Parathyroid adenoma (tissue), 2 donors: Measurements from ENCODE around the gene MAGI1.

Source experiments
- H2AFZ ChIP-seq: fragments of 300-600 bp; sonication (generic); one replicate; pipeline ENCODE4 v1.7.0; 2017; ENCODE audit warnings: antibody characterized with exemption, mild to moderate bottlenecking
- H3K27ac ChIP-seq: fragments of 300-600 bp; sonication (generic); one replicate; pipeline ENCODE4 v1.7.0; 2017
- H3K27me3 ChIP-seq: fragments of 300-600 bp; sonication (generic); one replicate; pipeline ENCODE4 v1.7.0; 2017; ENCODE audit warnings: low read length; ENCODE audit not compliant: control insufficient read depth, insufficient read depth
- H3K36me3 ChIP-seq: fragments of 300-600 bp; sonication (generic); one replicate; pipeline ENCODE4 v1.7.0; 2017; ENCODE audit warnings: low read length; ENCODE audit not compliant: control insufficient read depth, insufficient read depth
- H3K4me1 ChIP-seq: fragments of 300-600 bp; sonication (generic); one replicate; pipeline ENCODE4 v1.7.0; 2017; ENCODE audit warnings: control low read depth
- H3K4me2 ChIP-seq: fragments of 300-600 bp; sonication (generic); one replicate; pipeline ENCODE4 v1.7.0; 2017; ENCODE audit warnings: low read length
- H3K4me3 ChIP-seq: fragments of 300-600 bp; sonication (generic); one replicate; pipeline ENCODE4 v1.7.0; 2017; ENCODE audit warnings: low read depth, low read length
- H3K79me2 ChIP-seq: fragments of 300-600 bp; sonication (generic); one replicate; pipeline ENCODE4 v1.7.0; 2017; ENCODE audit warnings: control low read depth
- H3K9ac ChIP-seq: fragments of 300-600 bp; sonication (generic); one replicate; pipeline ENCODE4 v1.7.0; 2017; ENCODE audit warnings: mild to moderate bottlenecking
- H3K9me3 ChIP-seq: fragments of 300-600 bp; sonication (generic); one replicate; pipeline ENCODE4 v1.7.0; 2017; ENCODE audit warnings: low read length; ENCODE audit not compliant: control insufficient read depth
- TF ChIP-seq, protein P1 (sequence below): fragments of 300-600 bp; sonication (generic); IDR thresholded peaks from one replicate; pipeline ENCODE4 v1.7.0; 2017; ENCODE audit warnings: antibody characterized with exemption, mild to moderate bottlenecking
- donor health status: primary hyperparathyroidism.

MAGI1 gene

DNA sequence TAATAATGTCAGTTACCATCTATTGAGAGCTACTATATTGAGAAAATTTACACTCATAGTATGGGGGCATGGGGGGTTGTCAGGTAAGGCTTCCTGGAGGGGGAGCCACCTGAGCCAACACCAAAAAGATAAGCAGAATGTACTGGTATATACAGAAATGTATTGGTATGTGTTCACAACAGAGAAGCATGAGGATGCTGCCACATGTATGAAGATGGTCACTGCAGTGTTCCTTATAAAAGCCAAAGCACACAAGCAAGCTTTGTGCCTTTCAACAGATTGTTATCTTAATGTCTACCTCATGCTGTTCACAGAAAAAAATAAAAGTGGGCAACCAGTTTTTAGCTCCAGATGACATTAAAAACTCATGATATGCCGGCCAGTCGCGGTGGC is 149.0 kb downstream of the MAGI1 start:
- peaks cover 6% of the 10 kb centered on the region for H3K79me2 ChIP-seq
- no peaks in the 10 kb centered on the region for H3K36me3 ChIP-seq
- H2AFZ ChIP-seq = no peak overlapping the region
- TF ChIP-seq, protein P1, sequence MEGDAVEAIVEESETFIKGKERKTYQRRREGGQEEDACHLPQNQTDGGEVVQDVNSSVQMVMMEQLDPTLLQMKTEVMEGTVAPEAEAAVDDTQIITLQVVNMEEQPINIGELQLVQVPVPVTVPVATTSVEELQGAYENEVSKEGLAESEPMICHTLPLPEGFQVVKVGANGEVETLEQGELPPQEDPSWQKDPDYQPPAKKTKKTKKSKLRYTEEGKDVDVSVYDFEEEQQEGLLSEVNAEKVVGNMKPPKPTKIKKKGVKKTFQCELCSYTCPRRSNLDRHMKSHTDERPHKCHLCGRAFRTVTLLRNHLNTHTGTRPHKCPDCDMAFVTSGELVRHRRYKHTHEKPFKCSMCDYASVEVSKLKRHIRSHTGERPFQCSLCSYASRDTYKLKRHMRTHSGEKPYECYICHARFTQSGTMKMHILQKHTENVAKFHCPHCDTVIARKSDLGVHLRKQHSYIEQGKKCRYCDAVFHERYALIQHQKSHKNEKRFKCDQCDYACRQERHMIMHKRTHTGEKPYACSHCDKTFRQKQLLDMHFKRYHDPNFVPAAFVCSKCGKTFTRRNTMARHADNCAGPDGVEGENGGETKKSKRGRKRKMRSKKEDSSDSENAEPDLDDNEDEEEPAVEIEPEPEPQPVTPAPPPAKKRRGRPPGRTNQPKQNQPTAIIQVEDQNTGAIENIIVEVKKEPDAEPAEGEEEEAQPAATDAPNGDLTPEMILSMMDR = no peak
- H3K9ac ChIP-seq = no peak overlapping the region
- H3K27me3 ChIP-seq = no peaks in the 10 kb centered on the region
- H3K4me2 ChIP-seq = no peak overlapping the region
- no peaks in the 10 kb centered on the region for H3K4me1 ChIP-seq
- H3K4me3 ChIP-seq = no peak overlapping the region
- no peaks in the 10 kb centered on the region for H3K9me3 ChIP-seq
- no peak overlapping the region for H3K27ac ChIP-seq

DNA sequence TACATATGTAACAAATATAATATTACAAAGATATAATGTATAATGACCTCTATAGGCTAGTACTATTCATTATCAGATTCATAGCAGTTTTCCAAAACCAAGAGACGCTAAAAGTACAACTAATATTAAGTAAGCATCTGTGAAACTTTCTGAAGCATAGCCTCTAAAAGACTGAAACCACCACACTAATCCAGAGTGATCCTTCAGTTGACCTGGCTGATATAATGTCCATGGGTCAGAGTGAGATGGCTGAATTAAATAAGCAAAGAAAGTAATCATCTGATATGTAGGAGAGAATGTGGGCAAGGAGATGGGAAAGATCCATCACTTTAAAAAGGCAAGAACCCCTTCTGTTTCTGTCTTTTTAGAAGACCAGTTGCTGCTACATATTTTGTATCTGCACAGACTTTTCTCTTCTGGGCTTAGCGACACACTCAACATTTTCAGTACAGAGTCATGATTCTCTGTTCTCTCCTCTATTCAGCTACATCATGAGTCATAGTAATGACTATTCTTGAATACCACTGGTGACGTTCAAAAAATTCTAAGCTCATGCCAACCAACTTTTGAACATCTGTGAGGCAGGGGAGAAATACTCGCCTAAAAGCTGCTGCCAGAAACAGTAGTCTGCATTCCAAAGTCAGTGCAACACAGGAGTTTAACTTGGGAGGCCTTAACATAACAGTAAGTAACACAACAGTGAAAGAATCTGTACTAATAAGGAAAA is 149.6 kb downstream of the MAGI1 start:
- H3K36me3 ChIP-seq = no peaks in the 10 kb centered on the region
- H3K9ac ChIP-seq = no peak overlapping the region
- TF ChIP-seq, protein P1 = no peak
- no peak overlapping the region for H3K4me2 ChIP-seq
- no peaks in the 10 kb centered on the region for H3K4me1 ChIP-seq
- H3K79me2 ChIP-seq = peaks cover 6% of the 10 kb centered on the region
- H3K9me3 ChIP-seq = no peaks in the 10 kb centered on the region
- H2AFZ ChIP-seq = no peak overlapping the region
- no peak overlapping the region for H3K4me3 ChIP-seq
- no peaks in the 10 kb centered on the region for H3K27me3 ChIP-seq
- H3K27ac ChIP-seq = no peak overlapping the region

DNA sequence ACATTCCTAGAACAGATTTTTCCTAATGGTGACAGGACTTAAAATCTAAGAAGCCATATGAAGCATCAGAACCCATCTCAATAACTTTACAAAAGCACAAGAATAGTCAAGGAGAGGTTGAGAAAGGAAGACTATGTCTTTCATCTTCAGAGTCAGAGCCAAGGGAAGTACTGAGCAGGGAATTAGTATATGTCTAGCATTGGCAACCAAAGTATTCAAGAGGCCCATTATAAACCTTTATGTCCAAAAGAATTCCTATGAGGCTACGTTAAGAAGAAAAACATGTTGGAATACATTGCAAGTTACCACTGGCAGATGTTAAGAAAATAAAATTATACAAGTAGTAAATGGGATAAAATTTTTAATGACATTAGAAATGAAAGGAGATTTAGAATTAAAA is 150.5 kb downstream of the MAGI1 start:
- H3K79me2 ChIP-seq = peaks cover 6% of the 10 kb centered on the region
- no peak overlapping the region for H3K9ac ChIP-seq
- no peaks in the 10 kb centered on the region for H3K4me1 ChIP-seq
- no peaks in the 10 kb centered on the region for H3K9me3 ChIP-seq
- TF ChIP-seq, protein P1 = no peak
- H3K4me3 ChIP-seq = no peak overlapping the region
- H3K4me2 ChIP-seq = no peak overlapping the region
- H2AFZ ChIP-seq = no peak overlapping the region
- no peak overlapping the region for H3K27ac ChIP-seq
- no peaks in the 10 kb centered on the region for H3K27me3 ChIP-seq
- no peaks in the 10 kb centered on the region for H3K36me3 ChIP-seq

DNA sequence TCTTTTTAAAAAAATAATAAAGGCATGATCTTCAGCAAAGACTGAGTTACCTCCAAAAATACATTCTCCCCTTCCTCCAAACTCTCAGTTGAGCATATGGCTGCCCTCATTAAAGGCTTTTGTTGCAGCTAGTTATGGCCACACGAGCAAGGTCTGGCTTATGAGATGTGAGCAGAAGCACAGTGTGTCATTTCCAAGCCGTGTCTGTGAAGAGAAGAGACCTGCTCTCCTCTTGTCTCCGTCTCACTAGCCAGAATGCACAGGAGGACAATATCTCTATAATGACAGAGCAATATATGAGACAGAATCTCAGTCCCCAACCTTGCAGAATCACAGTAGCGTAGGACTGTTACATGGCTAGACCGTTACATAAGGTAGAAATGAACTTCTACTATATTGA is 152.3 kb downstream of the MAGI1 start:
- Histone ChIP-seq H3K36me3 (no peaks in the 10 kb centered on the region), H3K4me2 (no peak overlapping the region), H3K4me3 (no peak overlapping the region), H3K9ac (no peak overlapping the region), H3K9me3 (no peaks in the 10 kb centered on the region), H3K27me3 (no peaks in the 10 kb centered on the region), H3K79me2 (peaks cover 3% of the 10 kb centered on the region), H2AFZ (no peak overlapping the region), H3K4me1 (no peaks in the 10 kb centered on the region), H3K27ac (no peak overlapping the region)
- TF ChIP-seq, protein P1 = no peak

DNA sequence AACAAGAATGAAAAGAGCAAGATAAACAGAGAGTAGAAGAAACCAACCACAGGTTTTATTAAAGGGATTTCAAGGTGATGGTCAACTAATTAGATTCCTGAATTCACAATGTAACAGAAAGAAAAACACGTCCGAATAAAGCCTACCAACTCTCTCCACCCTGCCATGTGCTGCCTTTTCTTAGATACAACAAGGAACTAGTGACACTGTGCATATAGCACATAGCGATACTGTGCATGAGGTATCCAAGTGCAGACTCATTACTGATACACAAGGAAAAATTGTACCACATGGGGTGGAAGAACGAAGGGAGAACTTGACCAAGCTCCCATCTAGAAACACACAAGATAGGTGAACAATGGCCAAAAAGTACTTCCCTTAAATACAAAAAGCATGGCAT is 154.6 kb downstream of the MAGI1 start:
- no peaks in the 10 kb centered on the region for H3K9me3 ChIP-seq
- no peaks in the 10 kb centered on the region for H3K27me3 ChIP-seq
- no peak overlapping the region for H3K9ac ChIP-seq
- H3K27ac ChIP-seq = no peak overlapping the region
- no peak overlapping the region for H3K4me3 ChIP-seq
- no peaks in the 10 kb centered on the region for H3K36me3 ChIP-seq
- H2AFZ ChIP-seq = no peak overlapping the region
- peaks cover 8% of the 10 kb centered on the region for H3K79me2 ChIP-seq
- TF ChIP-seq, protein P1 = no peak
- H3K4me2 ChIP-seq = no peak overlapping the region
- no peaks in the 10 kb centered on the region for H3K4me1 ChIP-seq
